Duodenal mucosa (tissue), 2 donors: ENCODE measurements around the gene CAPN7.

Source experiments
- H3K27ac ChIP-seq: one replicate; pipeline ENCODE4 v1.7.0; 2013; ENCODE audit warnings: low read depth, low read length
- H3K27me3 ChIP-seq, 2 donors: one replicate each; pipeline ENCODE4 v1.7.0; 2013; ENCODE audit warnings: low read length in 2 of 2, control low read depth in 1 of 2; ENCODE audit not compliant: insufficient read depth in 2 of 2, control insufficient read depth in 1 of 2
- H3K36me3 ChIP-seq, 2 donors: one replicate each; pipeline ENCODE4 v1.7.0; 2013; ENCODE audit warnings: low read length in 2 of 2, control low read depth in 1 of 2; ENCODE audit not compliant: insufficient read depth in 2 of 2, control insufficient read depth in 1 of 2
- H3K4me1 ChIP-seq, 2 donors: one replicate each; pipeline ENCODE4 v1.7.0; 2013; ENCODE audit warnings: low read length in 2 of 2, control low read depth in 1 of 2; ENCODE audit not compliant: insufficient read depth in 2 of 2, control insufficient read depth in 1 of 2
- H3K4me3 ChIP-seq, 2 donors: one replicate each; pipeline ENCODE4 v1.7.0; 2013; ENCODE audit warnings: low read length in 2 of 2, low read depth in 1 of 2
- H3K9ac ChIP-seq, 2 donors: one replicate each; pipeline ENCODE4 v1.7.0; 2013; ENCODE audit warnings: low read length in 2 of 2, low read depth in 1 of 2
- H3K9me3 ChIP-seq, 2 donors: one replicate each; pipeline ENCODE4 v1.7.0; 2013; ENCODE audit warnings: low read length in 2 of 2, control low read depth in 1 of 2; ENCODE audit not compliant: control insufficient read depth in 1 of 2

The CAPN7 gene

GRCh38 chr3:15215996-15216395, 9.9 kb downstream of the CAPN7 start:
- H3K36me3 ChIP-seq: peaks cover 33 to 56% of the 10 kb centered on the region in 2 donors
- H3K4me1 ChIP-seq: no peaks in the 10 kb centered on the region
- H3K27ac ChIP-seq: no peak overlapping the region
- H3K4me3 ChIP-seq: no peak overlapping the region
- no peak overlapping the region for H3K9ac ChIP-seq
- no peaks in the 10 kb centered on the region for H3K27me3 ChIP-seq
- H3K9me3 ChIP-seq: no peaks in the 10 kb centered on the region

- Histone ChIP-seq H3K4me1 (no peaks in the 10 kb centered on the region), H3K27ac (no peak overlapping the region), H3K36me3 (peaks cover 33 to 57% of the 10 kb centered on the region in 2 donors)
Measured at GRCh38 chr3:15216501-15216900, 10.5 kb downstream of the CAPN7 start.

GRCh38 chr3:15217011-15217671, 11.1 kb downstream of the CAPN7 start:
- no peak overlapping the region for H3K9ac ChIP-seq

More at GRCh38 chr3:15216501-15216900, 10.5 kb downstream of the CAPN7 start:
- H3K9me3 ChIP-seq: no peaks in the 10 kb centered on the region
- no peaks in the 10 kb centered on the region for H3K27me3 ChIP-seq
- H3K4me3 ChIP-seq: no peak overlapping the region
- H3K9ac ChIP-seq: no peak overlapping the region

GRCh38 chr3:15217841-15218267, 11.8 kb downstream of the CAPN7 start:
- Histone ChIP-seq H3K27ac (no peak overlapping the region), H3K27me3 (no peaks in the 10 kb centered on the region), H3K9ac (no peak overlapping the region), H3K9me3 (no peaks in the 10 kb centered on the region), H3K36me3 (peaks cover 33 to 62% of the 10 kb centered on the region in 2 donors), H3K4me1 (no peaks in the 10 kb centered on the region), H3K4me3 (no peak overlapping the region)

More at GRCh38 chr3:15217011-15217671, 11.1 kb downstream of the CAPN7 start:
- H3K4me3 ChIP-seq: no peak overlapping the region
- no peaks in the 10 kb centered on the region for H3K27me3 ChIP-seq
- H3K9me3 ChIP-seq: no peaks in the 10 kb centered on the region
- no peaks in the 10 kb centered on the region for H3K4me1 ChIP-seq
- peaks cover 32 to 62% of the 10 kb centered on the region in 2 donors for H3K36me3 ChIP-seq
- H3K27ac ChIP-seq: no peak overlapping the region

DNA sequence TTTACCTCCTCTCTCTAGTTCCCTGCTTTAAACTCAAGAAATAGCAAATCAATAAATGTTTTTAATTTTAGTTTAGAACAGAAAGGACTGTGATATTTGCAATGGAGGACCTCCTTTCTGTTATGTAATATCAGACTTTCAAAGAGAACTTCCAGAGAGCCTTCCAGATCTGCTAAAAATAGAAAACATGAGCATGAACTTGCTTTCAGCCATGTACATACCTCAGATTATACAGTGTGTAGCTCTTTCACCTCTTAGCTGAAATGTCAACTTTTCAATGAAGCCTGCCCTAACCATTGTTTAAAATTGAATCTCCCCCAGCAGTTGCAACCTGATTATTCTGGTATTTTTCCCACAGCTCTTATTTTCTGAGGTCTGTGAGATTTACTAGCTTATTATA, 12.6 kb downstream of the CAPN7 start:
- H3K4me3 ChIP-seq: no peak overlapping the region
- no peaks in the 10 kb centered on the region for H3K9me3 ChIP-seq
- H3K4me1 ChIP-seq: no peaks in the 10 kb centered on the region
- H3K27ac ChIP-seq: no peak overlapping the region
- H3K36me3 ChIP-seq: peaks cover 33 to 62% of the 10 kb centered on the region in 2 donors
- H3K9ac ChIP-seq: no peak overlapping the region
- H3K27me3 ChIP-seq: no peaks in the 10 kb centered on the region

GRCh38 chr3:15220056-15220455, 14.0 kb downstream of the CAPN7 start:
- H3K9ac ChIP-seq: no peak overlapping the region
- H3K9me3 ChIP-seq: no peaks in the 10 kb centered on the region
- no peaks in the 10 kb centered on the region for H3K27me3 ChIP-seq
- peaks cover 33 to 65% of the 10 kb centered on the region in 2 donors for H3K36me3 ChIP-seq
- H3K4me3 ChIP-seq: no peak overlapping the region
- no peak overlapping the region for H3K27ac ChIP-seq
- H3K4me1 ChIP-seq: no peaks in the 10 kb centered on the region

DNA sequence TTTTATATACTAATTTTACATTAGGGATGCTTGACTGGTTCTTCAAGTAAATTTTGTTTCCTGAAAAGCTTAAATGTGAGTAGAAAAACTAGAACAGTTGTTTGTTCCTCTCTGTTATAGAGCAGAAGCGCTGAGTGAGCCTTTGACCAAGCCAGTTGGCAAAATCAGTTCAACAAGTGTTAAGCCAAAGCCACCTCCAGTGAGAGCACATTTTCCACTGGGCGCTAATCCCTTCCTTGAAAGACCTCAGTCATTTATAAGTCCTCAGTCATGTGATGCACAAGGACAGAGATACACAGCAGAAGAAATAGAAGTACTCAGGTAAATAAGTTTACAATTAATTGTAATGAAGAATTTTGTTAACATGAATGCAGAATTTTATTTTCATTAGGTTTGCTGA, 14.6 kb downstream of the CAPN7 start:
- no peaks in the 10 kb centered on the region for H3K4me1 ChIP-seq
- no peaks in the 10 kb centered on the region for H3K27me3 ChIP-seq
- no peaks in the 10 kb centered on the region for H3K9me3 ChIP-seq
- peaks cover 33 to 66% of the 10 kb centered on the region in 2 donors for H3K36me3 ChIP-seq
- no peak overlapping the region for H3K4me3 ChIP-seq
- no peak overlapping the region for H3K27ac ChIP-seq
- H3K9ac ChIP-seq: no peak overlapping the region

DNA sequence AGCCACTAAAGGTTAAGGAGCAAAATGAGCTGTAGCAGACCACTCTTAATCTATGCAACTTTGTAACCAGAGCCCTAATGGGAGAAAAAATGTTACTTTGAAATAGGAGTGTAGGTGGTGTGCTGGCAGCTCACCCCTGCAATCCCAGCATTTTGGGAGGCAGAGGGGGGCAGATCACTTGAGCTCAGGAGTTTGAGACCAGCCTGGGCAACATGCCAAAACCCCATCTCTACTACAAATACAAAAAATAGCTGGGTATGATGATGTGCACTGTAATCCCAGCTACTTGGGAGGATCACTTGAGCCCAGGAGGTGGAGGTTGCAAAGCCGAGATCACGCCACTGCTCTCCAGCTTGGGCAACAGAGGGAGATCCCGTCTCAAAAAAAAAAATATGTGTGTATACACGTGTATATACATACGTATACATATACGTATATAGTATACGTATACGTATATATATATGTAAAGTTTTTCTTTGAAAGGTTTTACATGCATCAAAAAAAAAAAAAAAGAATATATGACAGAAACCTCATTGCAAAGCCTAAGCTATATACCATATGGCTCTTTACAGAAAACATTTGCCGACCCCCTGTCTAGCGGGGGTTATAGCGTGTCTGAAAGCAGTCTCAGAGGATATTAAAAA, 15.7 kb downstream of the CAPN7 start:
- Histone ChIP-seq H3K27me3 (no peaks in the 10 kb centered on the region), H3K4me3 (no peak overlapping the region), H3K36me3 (peaks cover 33 to 63% of the 10 kb centered on the region in 2 donors), H3K27ac (no peak overlapping the region), H3K4me1 (no peaks in the 10 kb centered on the region), H3K9me3 (no peaks in the 10 kb centered on the region), H3K9ac (no peak overlapping the region)

- Histone ChIP-seq H3K27me3 (no peaks in the 10 kb centered on the region), H3K4me3 (no peak overlapping the region), H3K36me3 (peaks cover 24 to 59% of the 10 kb centered on the region in 2 donors), H3K4me1 (no peaks in the 10 kb centered on the region), H3K27ac (no peak overlapping the region), H3K9me3 (no peaks in the 10 kb centered on the region), H3K9ac (no peak overlapping the region)
Measured at GRCh38 chr3:15223685-15224572, 17.9 kb downstream of the CAPN7 start.

- peaks cover 18 to 55% of the 10 kb centered on the region in 2 donors for H3K36me3 ChIP-seq
- H3K4me3 ChIP-seq: no peak overlapping the region
- no peak overlapping the region for H3K27ac ChIP-seq
- H3K9ac ChIP-seq: no peak overlapping the region
- no peaks in the 10 kb centered on the region for H3K27me3 ChIP-seq
- H3K4me1 ChIP-seq: no peaks in the 10 kb centered on the region
- H3K9me3 ChIP-seq: no peaks in the 10 kb centered on the region
Measured at GRCh38 chr3:15228147-15228546, 22.1 kb downstream of the CAPN7 start.
